Fibroblast of lung (primary cell): ENCODE data around the gene TMC2.

Experiments
- CTCF ChIP-seq, 2 donors: IDR thresholded peaks in 1 of 2; conservative IDR thresholded peaks in 1 of 2; 1 replicate in 1 of 2; 2 replicates in 1 of 2; pipeline ENCODE4 v1.5.1; 2011 to 2012; ENCODE audit warnings: low read length in 2 of 2, control low read depth in 1 of 2, inconsistent platforms in 1 of 2, low read depth in 1 of 2, mild to moderate bottlenecking in 1 of 2
- EZH2 ChIP-seq: IDR thresholded peaks from 2 replicates; pipeline ENCODE4 v1.5.1; 2012; ENCODE audit warnings: low read length, control low read depth, mild to moderate bottlenecking; ENCODE audit errors: missing control alignments

DNA sequence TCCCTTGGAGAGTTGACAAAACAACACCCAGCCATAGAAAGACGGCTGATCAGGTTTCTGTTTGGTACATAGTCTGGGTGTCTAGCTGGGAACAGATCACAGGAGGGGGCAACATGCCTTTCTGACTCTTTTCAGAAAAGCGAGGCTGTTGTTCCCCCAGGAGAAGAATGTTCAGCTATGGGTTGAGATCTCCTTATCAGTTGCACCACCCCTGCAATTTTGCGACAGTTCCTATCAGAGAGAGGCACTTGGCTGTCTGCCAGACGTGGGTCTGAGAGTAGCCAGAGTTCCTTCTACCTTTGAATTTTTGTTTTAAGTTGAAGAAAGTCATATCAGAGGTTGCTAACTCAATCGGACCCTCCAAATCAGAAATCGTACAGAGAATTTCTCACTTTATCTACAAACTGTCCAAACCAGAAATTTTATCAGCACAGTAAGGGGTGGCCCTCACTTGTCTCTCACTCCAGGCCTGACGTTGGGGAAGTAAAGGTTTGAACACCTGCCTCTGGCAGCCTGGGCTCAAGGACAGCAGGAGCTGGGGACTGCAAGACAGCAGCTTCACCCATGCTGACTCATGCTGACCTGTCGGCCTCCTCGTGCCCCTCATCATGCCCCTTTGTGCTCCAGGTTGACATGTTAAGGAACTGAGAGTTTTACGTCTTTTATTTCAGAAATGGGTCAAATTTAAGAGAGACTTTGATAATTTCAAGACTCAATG is 42.3 kb downstream of the TMC2 start:
- TF ChIP-seq CTCF (conservative IDR thresholded peaks at IDR 0.05 in 1 of 2, IDR thresholded peaks at IDR 0.05 in 1 of 2; ENCODE audit: low read depth in 1 of 2, low read length in 2 of 2) (no peak), EZH2 (no peak)
